Femur (tissue), 1 donor: ENCODE measurements around the gene ELANE.
"Not testable (repeated sequence)": the region's sequence is repeated elsewhere in the genome, so short reads cannot be mapped to it uniquely, and the experiment has no call there.

Experiments used
- DNase-seq: peaks from one replicate; pipeline ENCODE4 v3.0.0-alpha.2; 2017

Gene ELANE

GRCh38 chr19:843180-843835, 8.8 kb upstream of the ELANE start:
- DNase-seq = peak; percentile 20

DNA sequence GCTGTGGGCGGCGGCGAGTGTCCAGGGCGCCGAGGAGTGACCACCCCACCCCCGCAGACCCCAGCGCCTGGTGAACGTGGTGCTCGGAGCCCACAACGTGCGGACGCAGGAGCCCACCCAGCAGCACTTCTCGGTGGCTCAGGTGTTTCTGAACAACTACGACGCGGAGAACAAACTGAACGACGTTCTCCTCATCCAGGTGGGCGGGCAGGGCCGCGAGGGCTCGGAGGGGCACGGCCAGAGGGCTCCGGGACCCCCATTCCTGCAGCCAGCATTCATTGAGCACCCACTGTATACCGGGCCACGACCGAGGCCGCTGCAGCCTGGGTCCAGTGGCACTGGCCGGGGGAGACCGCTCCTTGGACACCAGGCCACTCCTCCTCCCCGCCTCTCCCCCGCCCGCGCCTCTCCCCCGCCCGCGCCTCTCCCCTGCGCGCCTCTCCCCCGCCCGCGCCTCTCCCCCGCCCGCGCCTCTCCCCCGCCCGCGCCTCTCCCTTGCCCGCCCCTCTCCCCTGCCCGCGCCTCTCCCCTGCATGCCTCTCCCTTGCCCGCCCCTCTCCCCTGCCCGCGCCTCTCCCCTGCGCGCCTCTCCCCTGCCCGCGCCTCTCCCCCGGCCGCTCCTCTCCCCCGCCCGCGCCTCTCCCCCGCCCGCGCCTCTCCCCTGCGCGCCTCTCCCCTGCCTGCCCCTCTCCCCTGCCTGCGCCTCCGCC, 8.1 kb upstream of the ELANE start:
- peak; percentile 18 for DNase-seq

GRCh38 chr19:844546-844971, 7.5 kb upstream of the ELANE start:
- no peak for DNase-seq

- no peak for DNase-seq
These were observed 6.2 kb upstream of the ELANE start for GRCh38 chr19:845707-846521.

- no peak for DNase-seq
These were observed 3.6 kb upstream of the ELANE start for GRCh38 chr19:848386-848921.

DNA sequence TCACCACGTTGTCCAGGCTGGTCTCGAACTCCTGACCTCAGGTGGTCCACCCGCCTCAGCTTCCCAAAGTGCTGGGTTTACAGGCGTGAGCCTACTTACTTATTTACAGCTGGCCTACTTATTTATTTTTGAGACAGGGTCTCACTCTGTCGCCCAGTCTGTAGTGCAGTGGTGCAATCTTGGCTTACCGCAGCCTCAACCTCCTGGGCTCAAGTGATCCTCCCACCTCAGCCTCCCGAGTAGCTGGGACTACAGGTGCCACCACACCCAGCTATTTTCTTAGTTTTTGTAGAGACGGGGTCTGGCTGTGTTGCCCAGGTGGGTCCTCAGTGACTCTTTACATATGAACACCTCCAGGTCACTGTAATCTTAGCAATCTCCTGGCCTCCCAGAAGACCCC, 2.9 kb upstream of the ELANE start:
- DNase-seq = not testable (repeated sequence)

- DNase-seq = peak; percentile 89
These were observed 1.7 kb upstream of the ELANE start for GRCh38 chr19:850221-850978.

GRCh38 chr19:850979-851335, 1.1 kb upstream of the ELANE start:
- no peak for DNase-seq

GRCh38 chr19:853014-853585, 997 bp downstream of the ELANE start:
- DNase-seq = no peak

DNA sequence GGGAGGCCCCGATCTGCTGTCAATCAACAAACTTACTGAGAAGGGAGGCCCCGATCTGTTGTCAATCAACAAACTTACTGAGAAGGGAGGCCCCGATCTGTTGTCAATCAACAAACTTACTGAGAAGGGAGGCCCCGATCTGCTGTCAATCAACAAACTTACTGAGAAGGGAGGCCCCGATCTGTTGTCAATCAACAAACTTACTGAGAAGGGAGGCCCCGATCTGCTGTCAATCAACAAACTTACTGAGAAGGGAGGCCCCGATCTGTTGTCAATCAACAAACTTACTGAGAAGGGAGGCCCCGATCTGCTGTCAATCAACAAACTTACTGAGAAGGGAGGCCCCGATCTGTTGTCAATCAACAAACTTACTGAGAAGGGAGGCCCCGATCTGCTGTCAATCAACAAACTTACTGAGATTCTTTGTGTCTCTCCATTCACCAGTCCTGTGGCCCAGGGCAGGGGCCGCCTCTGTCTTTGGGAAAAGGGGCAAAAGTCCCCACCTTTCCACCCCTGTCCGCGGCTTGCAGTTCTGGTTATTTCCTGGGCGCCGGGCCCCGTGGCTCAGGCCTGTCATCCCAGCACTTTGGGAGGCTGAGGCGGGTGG, 1.6 kb downstream of the ELANE start:
- DNase-seq = not testable (repeated sequence)

DNA sequence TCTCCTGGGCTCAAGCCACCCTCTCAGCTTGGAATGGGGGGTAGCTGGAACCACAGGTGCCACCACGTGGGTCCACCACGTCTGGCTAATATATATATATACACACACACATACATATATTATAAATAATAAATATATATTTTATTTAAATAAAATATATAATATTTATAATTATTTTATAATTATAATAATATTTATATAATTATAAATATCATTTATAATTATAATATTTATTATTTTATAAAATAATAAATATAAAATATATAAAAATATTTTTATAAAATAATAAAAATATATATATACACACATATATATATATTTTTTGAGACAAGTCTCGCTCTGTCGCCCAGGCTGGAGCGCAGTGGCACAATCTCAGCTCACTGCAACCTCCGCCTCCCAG, 2.4 kb downstream of the ELANE start:
- no peak for DNase-seq

DNA sequence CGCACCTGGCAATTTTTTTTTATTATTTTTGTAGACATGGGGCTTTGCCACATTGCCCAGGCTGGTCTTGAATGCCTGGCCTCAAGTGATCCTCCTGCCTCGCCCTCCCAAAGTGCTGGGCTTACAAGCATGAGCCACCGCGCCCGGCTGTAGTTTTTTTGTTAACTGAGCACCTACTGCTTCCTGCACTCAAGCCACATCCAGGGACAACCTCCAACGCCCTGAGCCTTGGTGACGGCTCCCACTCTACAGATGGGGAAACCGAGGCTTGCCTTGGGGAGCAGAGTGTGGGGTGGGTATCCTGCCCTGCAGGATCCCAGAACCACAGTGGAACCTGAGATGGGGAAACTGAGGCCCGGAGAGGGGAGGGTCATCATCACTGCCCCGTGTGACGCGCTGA, 3.0 kb downstream of the ELANE start:
- DNase-seq = no peak

DNA sequence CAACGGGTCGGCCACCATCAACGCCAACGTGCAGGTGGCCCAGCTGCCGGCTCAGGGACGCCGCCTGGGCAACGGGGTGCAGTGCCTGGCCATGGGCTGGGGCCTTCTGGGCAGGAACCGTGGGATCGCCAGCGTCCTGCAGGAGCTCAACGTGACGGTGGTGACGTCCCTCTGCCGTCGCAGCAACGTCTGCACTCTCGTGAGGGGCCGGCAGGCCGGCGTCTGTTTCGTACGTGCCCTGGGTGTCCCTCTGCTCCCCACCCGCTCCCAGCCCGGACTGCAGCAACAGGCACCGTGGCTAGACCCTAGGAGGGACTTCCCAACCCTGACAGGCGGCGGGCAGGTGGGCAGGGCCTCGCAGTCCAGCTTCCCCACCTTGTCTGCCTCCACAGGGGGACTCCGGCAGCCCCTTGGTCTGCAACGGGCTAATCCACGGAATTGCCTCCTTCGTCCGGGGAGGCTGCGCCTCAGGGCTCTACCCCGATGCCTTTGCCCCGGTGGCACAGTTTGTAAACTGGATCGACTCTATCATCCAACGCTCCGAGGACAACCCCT, 3.5 kb downstream of the ELANE start:
- no peak for DNase-seq

- DNase-seq = no peak
These were observed 6.2 kb downstream of the ELANE start for GRCh38 chr19:858284-858683.

- no peak for DNase-seq
These were observed 7.1 kb downstream of the ELANE start, which contains the start of gene CFD for GRCh38 chr19:858868-859843. TSS of gene CFD (plus strand) at chr19:859664. CDS start at chr19:859690, 26 bp downstream.

DNA sequence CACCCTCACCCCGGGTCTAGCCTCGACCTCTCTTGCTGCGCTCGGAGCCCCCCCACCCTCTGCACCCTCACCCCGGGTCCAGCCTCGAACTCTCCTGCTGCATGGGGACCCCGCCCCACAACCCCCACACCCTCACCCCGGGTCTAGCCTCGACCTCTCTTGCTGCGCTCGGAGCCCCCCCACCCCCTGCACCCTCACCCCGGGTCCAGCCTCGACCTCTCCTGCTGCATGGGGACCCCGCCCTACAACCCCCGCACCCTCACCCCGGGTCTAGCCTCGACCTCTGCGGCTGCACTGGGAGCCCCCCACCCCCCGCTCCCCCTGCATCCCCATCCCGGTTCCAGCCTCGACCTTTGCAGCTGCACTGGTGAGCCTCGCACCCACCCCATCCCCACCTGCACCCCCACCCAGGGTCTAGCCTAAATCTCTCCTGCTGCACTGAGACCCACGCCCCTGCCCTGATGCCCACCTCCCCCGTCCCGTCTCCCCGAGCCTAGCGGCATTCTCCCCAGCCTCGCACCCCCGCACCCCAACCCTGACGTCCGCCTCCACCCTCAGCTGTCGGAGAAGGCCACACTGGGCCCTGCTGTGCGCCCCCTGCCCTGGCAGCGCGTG, 9.1 kb downstream of the ELANE start:
- no peak for DNase-seq

DNA sequence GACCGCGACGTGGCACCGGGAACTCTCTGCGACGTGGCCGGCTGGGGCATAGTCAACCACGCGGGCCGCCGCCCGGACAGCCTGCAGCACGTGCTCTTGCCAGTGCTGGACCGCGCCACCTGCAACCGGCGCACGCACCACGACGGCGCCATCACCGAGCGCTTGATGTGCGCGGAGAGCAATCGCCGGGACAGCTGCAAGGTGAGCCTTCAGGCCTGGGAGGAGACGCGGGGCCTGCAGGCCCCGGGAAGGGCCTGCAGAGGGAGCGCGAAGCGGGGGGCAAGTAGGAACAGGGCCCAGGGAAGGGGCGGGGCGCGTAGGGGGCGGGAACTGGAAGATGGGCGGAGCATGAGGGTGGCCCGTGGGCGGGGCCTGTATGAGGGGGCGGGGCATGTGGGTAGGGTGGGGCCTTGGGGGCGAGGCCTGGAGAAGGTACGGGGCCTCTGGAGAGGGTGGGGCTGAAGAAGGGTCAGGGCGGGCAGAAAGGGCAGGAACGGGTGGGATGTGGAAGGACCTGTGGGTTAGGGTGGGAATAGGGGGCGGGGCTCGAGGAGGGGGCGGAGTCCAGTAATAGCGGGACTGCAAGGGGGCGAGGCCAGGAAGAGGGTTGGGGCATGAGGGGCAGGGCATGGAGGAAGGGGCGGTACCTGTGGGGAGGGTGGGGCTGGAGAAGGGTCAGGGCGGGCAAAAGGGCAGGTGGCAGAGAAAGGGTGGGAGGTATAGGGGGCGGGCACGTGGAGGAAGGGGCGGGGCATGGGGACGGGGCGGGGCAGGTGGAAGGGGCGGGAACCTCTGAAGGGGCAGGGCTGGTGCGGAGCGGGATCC, 9.9 kb downstream of the ELANE start:
- peak; percentile 68 for DNase-seq

DNA sequence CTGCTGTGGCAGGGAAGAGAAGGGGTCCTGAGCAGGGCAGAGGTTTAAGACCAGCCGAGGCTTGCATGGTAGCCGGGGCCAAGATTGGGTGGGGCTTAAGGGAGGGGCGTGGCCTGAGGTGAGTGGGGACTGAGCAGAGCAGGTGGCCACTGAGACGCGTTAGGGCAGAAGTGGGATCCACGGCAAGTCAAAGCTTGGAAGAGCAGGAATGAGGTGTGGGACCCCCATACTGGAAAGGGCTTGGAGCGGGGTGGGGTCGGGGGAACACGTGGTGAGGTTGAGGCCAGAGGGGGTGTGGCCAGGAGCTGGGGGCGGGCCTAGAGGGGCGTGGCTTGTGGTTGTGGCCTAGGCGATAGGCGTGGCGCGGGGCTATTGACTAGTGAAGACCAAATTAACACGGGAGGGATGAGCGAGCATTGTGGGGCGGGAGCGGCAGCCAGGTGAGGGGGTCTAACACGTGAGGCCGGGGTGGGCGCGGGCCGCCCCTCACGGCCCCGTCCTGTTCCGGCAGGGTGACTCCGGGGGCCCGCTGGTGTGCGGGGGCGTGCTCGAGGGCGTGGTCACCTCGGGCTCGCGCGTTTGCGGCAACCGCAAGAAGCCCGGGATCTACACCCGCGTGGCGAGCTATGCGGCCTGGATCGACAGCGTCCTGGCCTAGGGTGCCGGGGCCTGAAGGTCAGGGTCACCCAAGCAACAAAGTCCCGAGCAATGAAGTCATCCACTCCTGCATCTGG, 10.6 kb downstream of the ELANE start:
- peak; percentile 79 for DNase-seq
